ENCODE results near the gene SF3A2.

- TF ChIP-seq CTCF (conservative IDR thresholded peaks at IDR 0.05; ENCODE audit: low read length) (no peak), EZH2phosphoT487 (IDR thresholded peaks at IDR 0.05; ENCODE audit: borderline replicate concordance) (no peak)
These were observed 39.4 kb upstream of the SF3A2 start for GRCh38 chr19:2197270-2197669.
